ENCODE data around the gene SPTY2D1. TPM values are rescaled to one million over a fixed set of nuclear protein-coding genes. Genes with fewer than 3 reads are reported as not detected.

The SPTY2D1 gene
- total RNA-seq, 2 donors from 2014 or later = 10.1 to 15.2 TPM

GRCh38 chr11:18618342-18619025 lies 15.7 kb downstream of the SPTY2D1 start:
- H3K4me3 ChIP-seq = no peak overlapping the region
- no peaks in the 10 kb centered on the region for H3K9me3 ChIP-seq
- peaks cover 21% of the 10 kb centered on the region for H3K4me1 ChIP-seq
- intact Hi-C loops (cut with DNase I) = no loop called here
- no peaks in the 10 kb centered on the region for H3K27me3 ChIP-seq
- H3K36me3 ChIP-seq (replicated peaks in 1 of 2; ENCODE audit: insufficient read depth in 1 of 2, low read depth in 2 of 2) = peaks cover 6 to 13% of the 10 kb centered on the region in 2 donors
- TF ChIP-seq CTCF (IDR thresholded peaks at IDR 0.05) (no peak), POLR2A (IDR thresholded peaks at IDR 0.05) (no peak)
- peak overlapping the region in 2 of 4 donors; percentile 16 to 33 for H3K27ac ChIP-seq
- WGBS, 2 donors = 18 to 19% methylated on average over 5 of the region's 5 CpGs
- DNase-seq = peak in 2 of 4 donors; percentile 35 to 44
- no peak for ATAC-seq

- Histone ChIP-seq H3K4me3 (no peak overlapping the region), H3K27ac (peak overlapping the region in 2 of 4 donors; percentile 16 to 24), H3K27me3 (no peaks in the 10 kb centered on the region), H3K9me3 (no peaks in the 10 kb centered on the region), H3K36me3 (replicated peaks in 1 of 2; ENCODE audit: insufficient read depth in 1 of 2, low read depth in 2 of 2) (peaks cover 6 to 13% of the 10 kb centered on the region in 2 donors), H3K4me1 (peaks cover 21% of the 10 kb centered on the region)
- no peak for ATAC-seq
- TF ChIP-seq CTCF (IDR thresholded peaks at IDR 0.05) = no peak
- intact Hi-C loops (cut with DNase I) = no loop called here
- no peak for DNase-seq
- WGBS, 2 donors = 71 to 75% methylated on average over 10 of the region's 10 CpGs
These were observed 16.3 kb downstream of the SPTY2D1 start for GRCh38 chr11:18617688-18618341.

DNA sequence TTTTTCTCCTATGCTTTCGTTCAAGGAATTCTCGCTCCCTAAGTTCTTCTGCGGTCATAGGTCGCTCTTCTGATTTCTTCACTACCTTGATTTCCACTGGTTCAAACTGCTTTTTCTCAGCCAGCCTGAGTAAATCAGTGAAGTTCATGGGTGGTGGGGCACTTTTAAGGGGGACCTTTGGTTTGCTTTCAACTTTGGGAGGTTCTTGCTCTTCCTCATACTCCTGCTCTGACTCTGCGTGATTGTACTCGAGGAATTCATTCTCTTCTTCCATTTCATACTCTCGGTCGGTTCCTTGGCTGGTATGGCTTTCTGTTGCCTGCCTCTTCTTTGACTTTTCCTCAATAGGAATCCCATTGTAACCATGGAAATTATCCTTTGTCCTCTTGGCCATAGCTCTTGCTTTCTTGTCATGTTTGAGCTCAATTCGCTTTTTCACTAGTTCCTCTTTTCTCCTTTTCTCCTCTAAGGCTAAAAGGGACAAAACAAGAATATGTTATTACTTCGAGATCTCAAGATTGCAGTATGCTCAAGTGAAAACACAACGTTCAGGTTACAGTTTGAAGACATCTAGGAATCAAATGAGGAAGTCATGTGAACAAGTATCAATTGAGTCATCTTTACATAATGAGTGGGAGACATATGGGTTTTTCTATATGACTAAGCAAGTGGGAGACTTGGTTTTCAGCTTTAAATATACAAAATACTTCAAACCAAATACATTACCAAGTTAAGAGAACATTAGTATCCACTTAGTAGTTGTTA lies 18.3 kb downstream of the SPTY2D1 start:
- intact Hi-C loops (cut with DNase I) = no loop called here
- H3K27me3 ChIP-seq = no peaks in the 10 kb centered on the region
- ATAC-seq = no peak

DNA sequence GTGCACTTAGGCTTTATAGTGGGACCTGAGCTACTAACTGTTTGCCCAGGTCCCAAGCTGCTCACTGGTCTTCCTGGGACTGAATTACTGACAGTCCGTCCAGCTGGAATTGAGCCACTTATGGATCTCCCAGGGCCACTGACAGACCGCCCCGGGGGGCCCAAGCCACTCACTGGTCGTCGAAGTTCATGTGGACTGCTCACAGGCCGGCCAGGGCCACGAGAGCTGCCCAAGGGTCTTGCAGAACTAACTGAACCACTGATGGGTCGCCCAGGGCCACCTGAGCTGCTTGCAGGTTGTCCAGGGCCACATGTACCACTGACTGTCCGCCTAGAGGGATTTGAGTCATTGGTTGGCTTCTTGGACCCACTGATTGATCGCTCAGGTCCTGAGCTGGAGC lies 19.5 kb downstream of the SPTY2D1 start:
- ATAC-seq (no peak), DNase-seq (no peak)
- intact Hi-C loops (cut with DNase I) = no loop called here
- Histone ChIP-seq H3K27ac (no peak overlapping the region), H3K9me3 (no peaks in the 10 kb centered on the region), H3K27me3 (no peaks in the 10 kb centered on the region), H3K36me3 (replicated peaks in 1 of 2; ENCODE audit: insufficient read depth in 1 of 2, low read depth in 2 of 2) (peaks cover 13 to 16% of the 10 kb centered on the region in 2 donors), H3K4me1 (peaks cover 20% of the 10 kb centered on the region), H3K4me3 (no peak overlapping the region)
- WGBS, 2 donors = 90 to 93% methylated on average over 2 to 10 of the region's 10 CpGs
- no peak for TF ChIP-seq POLR2A (IDR thresholded peaks at IDR 0.05)

More for the DNA sequence above, 18.3 kb downstream of the SPTY2D1 start:
- WGBS, 2 donors = 88 to 90% methylated on average over 11 of the region's 11 CpGs
- Histone ChIP-seq H3K9me3 (no peaks in the 10 kb centered on the region), H3K36me3 (replicated peaks in 1 of 2; ENCODE audit: insufficient read depth in 1 of 2, low read depth in 2 of 2) (peaks cover 13 to 16% of the 10 kb centered on the region in 2 donors), H3K27ac (no peak overlapping the region), H3K4me3 (no peak overlapping the region), H3K4me1 (peaks cover 21% of the 10 kb centered on the region)
- TF ChIP-seq POLR2A (IDR thresholded peaks at IDR 0.05) (no peak), CTCF (IDR thresholded peaks at IDR 0.05) (no peak)
- no peak for DNase-seq

DNA sequence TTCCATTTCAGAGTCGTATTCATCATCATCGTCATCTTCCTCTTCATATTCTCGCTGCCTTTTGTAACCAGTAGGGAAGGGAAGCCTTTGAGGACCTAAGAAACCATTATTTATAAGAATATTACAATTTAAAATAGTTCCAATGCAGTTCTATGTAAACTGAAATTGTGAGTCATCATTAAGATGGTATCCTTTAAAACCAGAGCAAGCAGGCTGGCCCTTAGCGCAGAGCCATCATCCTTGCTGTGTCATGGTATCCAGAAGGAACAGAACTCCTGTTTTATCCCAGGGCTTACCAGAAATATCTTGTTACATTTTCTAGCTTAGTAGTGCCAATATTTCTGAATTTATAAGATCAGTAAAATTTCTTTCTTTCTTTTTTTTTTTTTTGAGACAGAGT lies 21.7 kb downstream of the SPTY2D1 start:
- DNase-seq (no peak), ATAC-seq (no peak)
- intact Hi-C loops (cut with DNase I) = no loop called here
- peaks cover 13 to 23% of the 10 kb centered on the region in 2 donors for H3K36me3 ChIP-seq (replicated peaks in 1 of 2; ENCODE audit: insufficient read depth in 1 of 2, low read depth in 2 of 2)
- WGBS, 2 donors = 94 to 96% methylated on average over 4 of the region's 4 CpGs
- H3K27ac ChIP-seq = no peak overlapping the region
- no peak for TF ChIP-seq CTCF (IDR thresholded peaks at IDR 0.05)
- no peak for TF ChIP-seq POLR2A (IDR thresholded peaks at IDR 0.05)
- no peaks in the 10 kb centered on the region for H3K27me3 ChIP-seq
- no peaks in the 10 kb centered on the region for H3K9me3 ChIP-seq
- no peak overlapping the region for H3K4me3 ChIP-seq
- H3K4me1 ChIP-seq = no peaks in the 10 kb centered on the region

Data from body of pancreas (tissue), 4 donors.